NCI-H446 (cell line): ENCODE results near the gene TRMT11.
"Not testable (repeated sequence)": the region's sequence is repeated elsewhere in the genome, so short reads cannot be mapped to it uniquely, and the experiment has no call there.

ENCODE experiments used
- DNase-seq, 2 experiments: peaks; one replicate each; lab custom pipeline; 2025; lab: John Stamatoyannopoulos, UW

TRMT11 gene

DNA sequence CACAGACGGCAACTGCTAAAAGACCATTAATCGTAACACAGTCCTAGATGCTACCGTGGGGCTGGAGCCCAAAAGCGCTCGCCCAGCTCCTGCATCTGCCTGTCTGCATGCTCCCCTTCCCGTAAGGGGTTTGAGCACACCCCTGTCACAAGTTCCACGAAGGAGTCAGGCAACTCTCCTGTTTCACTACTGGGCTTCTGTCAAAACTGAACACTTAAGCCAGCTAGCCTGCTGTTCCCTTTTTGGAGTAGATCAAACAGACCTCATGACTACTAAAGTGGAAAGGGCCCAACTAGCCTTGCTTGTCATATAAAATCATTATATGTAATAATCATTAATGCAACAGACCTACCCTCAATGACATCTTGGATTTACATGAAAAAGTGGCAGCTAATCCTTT, 61.3 kb downstream of the TRMT11 start:
- no peak for DNase-seq

GRCh38 chr6:126048635-126049034, 62.3 kb downstream of the TRMT11 start:
- no peak for DNase-seq

- no peak for DNase-seq
Measured at GRCh38 chr6:126050795-126051194, 64.5 kb downstream of the TRMT11 start.

DNA sequence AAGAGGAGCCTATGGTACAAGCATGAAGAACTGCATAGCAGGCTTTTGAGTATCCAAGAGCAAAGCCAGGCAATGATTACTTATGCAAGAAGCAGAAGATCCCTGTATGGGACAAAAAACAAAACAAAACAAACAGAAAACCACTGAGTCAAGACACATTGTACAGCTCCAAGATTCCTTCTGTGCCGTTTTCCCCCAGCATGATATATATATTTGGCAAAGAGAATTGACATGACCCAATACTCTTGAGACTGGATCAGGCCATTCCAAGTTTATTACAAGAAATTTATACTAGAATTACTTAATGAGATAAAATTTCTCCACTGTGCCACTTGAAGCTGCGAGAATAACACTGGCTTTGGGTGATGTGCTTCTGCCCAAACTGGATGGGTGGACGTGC, 65.5 kb downstream of the TRMT11 start:
- DNase-seq = no peak

DNA sequence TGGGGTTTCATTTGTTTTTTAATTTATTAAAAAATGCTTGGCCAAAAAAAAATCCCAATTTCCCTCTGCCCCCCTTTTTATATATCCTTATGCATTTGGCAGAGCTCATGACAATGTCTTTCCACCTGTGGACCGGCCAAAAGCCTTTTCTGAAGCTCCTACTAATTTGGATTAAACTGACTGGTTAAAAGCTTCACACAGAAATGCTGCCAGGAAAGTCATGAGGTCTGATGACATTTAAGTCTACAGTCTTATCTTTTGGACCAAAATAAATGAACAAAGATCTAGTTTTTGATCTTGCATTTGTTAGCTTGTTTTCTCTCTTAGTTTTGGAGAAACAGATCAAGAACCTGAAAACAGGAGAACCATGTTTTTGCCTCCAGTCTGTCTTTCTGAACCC, 66.1 kb downstream of the TRMT11 start:
- DNase-seq = no peak

DNA sequence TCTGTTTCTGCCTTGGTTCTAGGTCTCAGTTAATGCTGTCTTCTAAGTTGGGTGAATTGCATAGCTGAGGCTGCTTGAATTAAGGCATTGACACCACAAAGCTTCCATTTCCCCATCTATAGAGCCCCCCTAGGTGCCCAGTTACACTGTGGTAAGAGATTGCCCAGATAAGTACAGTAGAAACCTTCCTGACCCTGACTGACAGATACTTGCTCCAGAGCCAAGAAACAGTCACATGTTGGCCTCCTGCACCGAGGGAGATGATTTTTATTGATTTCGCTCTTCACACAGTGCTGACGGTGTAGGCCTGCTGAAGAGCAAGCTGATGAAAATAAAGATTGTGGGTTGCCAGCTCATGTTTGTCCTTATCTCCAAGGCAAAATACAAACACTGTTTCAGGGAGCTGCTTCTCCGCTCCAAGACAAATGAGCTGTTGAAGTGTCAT, 67.9 kb downstream of the TRMT11 start:
- DNase-seq = no peak

DNA sequence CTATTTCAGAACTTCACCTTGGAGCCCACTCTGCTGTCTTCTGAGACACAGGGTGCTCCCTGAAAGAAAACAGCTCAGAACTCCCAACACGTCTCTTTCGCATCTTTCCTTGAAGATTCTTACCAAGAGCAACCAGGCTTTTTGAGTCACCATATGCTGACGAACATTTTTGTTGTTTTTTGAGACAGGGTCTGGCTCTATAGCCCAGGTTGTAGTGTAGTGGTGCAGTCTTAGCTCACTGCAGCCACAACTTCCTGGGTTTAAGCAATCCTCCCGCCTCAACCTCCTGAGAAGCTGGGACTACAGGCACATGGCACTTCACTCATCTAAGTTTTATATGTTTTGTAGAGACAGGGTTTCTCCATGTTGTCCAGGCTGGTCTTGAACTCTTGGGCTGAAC, 68.5 kb downstream of the TRMT11 start:
- no peak for DNase-seq

- no peak for DNase-seq
Measured at GRCh38 chr6:126055449-126055848, 69.1 kb downstream of the TRMT11 start.

DNA sequence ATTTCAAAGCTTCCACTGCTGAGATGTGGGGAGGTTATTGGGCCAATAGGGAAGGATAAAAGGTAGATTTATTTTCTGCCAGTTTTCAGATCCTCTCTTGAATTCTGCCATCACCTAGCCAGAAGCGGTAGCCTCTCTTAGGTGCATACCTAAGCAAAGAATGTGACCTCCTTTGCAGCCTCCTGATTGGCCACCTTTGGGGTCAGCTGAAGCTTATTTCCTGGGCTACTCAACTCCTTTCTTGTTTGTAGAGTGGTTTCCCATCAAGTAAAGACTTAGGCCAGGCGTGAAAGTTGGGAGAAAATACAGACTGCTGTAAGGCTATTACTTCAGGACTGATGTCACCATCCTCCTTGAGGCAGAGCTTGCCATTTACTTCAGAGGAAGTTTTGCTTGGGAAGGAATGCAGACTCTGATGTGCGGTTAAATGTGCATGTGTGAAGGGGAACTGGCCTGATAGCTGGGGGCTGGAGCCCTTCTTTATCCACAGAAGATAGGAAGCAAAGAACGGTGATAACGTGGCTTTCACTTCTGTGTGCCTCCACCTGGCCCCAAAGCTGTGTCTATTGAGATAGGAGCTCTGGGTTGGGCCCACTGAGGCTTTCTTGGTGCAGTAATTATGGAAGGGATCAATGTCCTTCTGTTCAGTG, 70.1 kb downstream of the TRMT11 start:
- no peak for DNase-seq

DNA sequence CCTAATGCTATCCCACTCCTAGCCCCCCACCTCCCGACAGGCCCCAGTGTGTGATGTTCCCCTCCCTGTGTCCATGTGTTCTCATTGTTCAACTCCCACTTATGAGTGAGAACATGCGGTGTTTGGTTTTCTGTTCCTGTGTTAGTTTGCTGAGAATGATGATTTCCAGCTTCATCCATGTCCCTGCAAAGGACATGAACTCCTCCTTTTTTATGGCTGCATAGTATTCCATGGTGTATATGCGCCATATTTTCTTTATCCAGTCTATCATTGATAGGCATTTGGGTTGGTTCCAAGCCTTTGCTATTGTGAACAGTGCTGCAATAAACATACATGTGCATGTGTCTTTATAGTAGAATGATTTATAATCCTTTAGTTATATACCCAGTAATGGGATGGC, 71.7 kb downstream of the TRMT11 start:
- DNase-seq = not testable (repeated sequence)

DNA sequence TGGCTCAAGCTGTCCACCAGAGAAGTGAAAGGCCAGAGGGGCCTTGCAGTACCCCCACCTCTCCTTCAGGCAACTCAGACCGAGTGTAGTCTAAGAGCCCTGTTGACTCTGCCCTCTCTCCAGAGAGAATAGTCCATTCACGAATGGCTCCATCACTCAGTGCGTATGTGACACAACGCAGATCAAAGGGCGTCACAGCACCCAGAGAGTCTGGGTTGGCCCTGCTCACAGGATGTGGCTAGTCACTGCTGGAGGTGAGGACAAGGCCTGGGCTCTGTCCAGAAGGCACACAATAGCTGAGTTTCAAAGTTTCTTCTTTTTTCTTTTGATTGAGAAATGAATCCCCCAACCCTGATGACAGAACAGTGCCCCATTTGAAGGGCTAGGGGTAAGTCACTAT, 74.1 kb downstream of the TRMT11 start:
- DNase-seq = no peak

- DNase-seq = no peak
Measured at GRCh38 chr6:126063512-126064146, 77.3 kb downstream of the TRMT11 start.

DNA sequence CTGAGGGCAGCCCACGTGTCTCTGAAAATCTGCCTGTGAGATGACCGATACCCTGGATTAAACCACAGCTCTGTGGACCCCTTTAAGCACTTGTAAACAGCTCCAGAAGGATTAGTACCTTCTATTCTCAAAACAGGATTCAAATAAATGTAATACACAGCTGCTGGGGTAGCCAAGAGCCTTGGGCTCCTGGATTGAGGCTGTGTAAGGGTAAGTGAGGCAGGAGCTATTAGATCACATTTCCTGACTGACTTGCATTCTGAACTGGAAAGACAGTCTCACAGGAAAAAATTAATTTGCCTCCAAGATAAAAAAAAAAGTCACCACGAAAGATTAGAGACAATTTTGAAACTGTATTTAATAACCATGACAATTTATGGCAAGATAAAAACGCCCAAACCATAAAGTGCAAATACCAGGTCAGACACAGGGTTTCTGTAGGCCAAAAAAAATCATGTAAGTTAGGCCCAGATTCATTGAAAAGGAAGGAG, 78.0 kb downstream of the TRMT11 start:
- DNase-seq = no peak

- no peak for DNase-seq
Measured at GRCh38 chr6:126064748-126065401, 78.5 kb downstream of the TRMT11 start.

GRCh38 chr6:126066053-126067048, 80.0 kb downstream of the TRMT11 start:
- DNase-seq = no peak

- no peak for DNase-seq
Measured at GRCh38 chr6:126067073-126067472, 80.7 kb downstream of the TRMT11 start.

DNA sequence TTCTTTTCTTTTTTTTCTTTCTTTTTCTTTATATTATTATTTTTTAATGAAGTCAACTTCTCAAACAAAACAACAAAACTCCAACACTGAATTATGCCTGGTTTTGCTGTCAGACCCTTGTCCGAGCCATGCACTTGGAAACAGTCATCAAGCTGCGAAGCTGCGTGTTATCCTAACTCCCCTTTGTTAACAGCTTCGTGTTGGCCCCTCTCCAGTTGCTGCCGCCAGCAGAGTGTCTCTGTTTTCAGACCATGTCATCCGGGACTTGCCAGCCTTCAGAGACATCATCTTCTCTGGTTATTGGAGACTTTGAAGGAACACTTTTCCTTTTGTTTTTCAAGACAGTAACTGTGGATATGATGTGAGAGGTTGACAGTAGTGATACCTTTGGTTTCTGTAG, 83.1 kb downstream of the TRMT11 start:
- no peak for DNase-seq

GRCh38 chr6:126071000-126071647, 84.8 kb downstream of the TRMT11 start:
- no peak for DNase-seq

DNA sequence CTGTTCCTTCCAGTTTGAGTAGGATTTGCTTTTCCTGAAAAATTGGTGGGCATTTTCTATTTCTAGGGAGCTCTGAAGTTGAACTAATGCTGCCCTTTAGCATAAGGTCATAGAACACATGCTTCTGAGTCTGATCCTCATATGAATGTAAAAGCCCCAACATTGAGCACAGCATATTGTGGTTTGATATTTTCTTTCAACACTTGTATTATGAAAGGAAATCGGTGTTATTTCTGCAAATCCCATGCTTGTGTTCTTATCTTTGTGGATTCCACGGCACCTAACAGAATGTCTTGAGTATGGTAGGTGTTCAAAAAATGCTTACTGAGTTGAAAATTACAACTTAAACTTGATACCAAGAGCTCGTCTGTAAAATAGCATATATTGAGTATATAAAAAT, 85.8 kb downstream of the TRMT11 start:
- no peak for DNase-seq

DNA sequence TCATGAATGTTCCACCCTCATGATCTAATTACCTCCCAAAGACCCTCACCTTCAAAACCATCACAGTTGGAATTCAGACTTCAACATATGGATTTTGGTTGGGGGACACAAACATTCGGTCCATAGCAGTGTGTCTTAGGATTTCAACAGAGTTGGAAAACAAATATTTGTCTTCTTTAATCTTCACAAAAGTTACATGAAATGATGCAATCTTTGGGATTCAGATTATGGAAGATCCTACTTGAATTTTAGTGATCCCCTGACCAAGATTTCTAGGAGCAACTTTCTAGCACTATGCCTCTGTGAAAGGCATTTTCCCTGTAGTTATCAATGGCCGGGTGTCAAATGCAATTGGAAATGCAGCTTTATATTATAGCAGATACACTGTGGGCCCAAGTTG, 86.5 kb downstream of the TRMT11 start:
- no peak for DNase-seq

GRCh38 chr6:126075335-126076071, 89.2 kb downstream of the TRMT11 start:
- DNase-seq = no peak
